PC-3 (cell line): ENCODE data around the gene SH3GL2. TPM values are rescaled to one million over a fixed set of nuclear protein-coding genes. Genes with fewer than 3 reads are reported as not detected.

Source experiments
- ATAC-seq: fragments of 200-7000 bp; cut with Tn5 transposase; 2 replicates; pipeline ENCODE4 v1.9.1; 2020; ENCODE audit warnings: mild to moderate bottlenecking, moderate library complexity
- BruUV-seq: library from RNA; stranded (reverse); fragments of 400-500 nt; replicated peaks from 2 replicates; lab custom pipeline; 2021; lab: Mats Ljungman, UMichigan
- CTCF ChIA-PET: fragments of 300-600 bp; sonication (Branson Sonifier 250); formaldehyde crosslinking; loops from one replicate; lab custom pipeline; 2022; ENCODE audit warnings: antibody characterized with exemption; lab: Charles Lee
- POLR2A ChIA-PET: fragments of 300-600 bp; sonication (Branson Sonifier 250); formaldehyde crosslinking; loops from one replicate; lab custom pipeline; 2022; ENCODE audit warnings: antibody characterized with exemption; ENCODE audit not compliant: unreplicated experiment; lab: Charles Lee
- DNase-seq: peaks from one replicate; pipeline ENCODE4 v3.0.0-alpha.2; 2015
- H2AFZ ChIP-seq: fragments of 300-600 bp; sonication (generic); 2 replicates; pipeline ENCODE4 v1.6.0; 2016; ENCODE audit warnings: antibody characterized with exemption, low read length
- H3F3A ChIP-seq: fragments of 300-600 bp; sonication (generic); one replicate; pipeline ENCODE4 v1.6.0; 2017; ENCODE audit warnings: antibody characterized with exemption, low read length, control low read depth, mild to moderate bottlenecking; ENCODE audit not compliant: unreplicated experiment
- H3K27ac ChIP-seq: fragments of 300-600 bp; sonication (generic); 2 replicates; pipeline ENCODE4 v1.5.1; 2016; ENCODE audit warnings: mild to moderate bottlenecking, low read length
- H3K27me3 ChIP-seq: fragments of 300-600 bp; sonication (generic); 2 replicates; pipeline ENCODE4 v1.6.1; 2016; ENCODE audit warnings: low read length, mixed read lengths
- H3K36me3 ChIP-seq: fragments of 300-600 bp; sonication (generic); 2 replicates; pipeline ENCODE4 v1.6.1; 2016; ENCODE audit warnings: low read depth, mixed run types, low read length, mixed read lengths
- H3K4me1 ChIP-seq: fragments of 300-600 bp; sonication (generic); 2 replicates; pipeline ENCODE4 v1.5.1; 2016; ENCODE audit warnings: low read length; ENCODE audit not compliant: insufficient read depth
- H3K4me2 ChIP-seq: fragments of 300-600 bp; sonication (generic); 2 replicates; pipeline ENCODE4 v1.6.0; 2016; ENCODE audit warnings: low read length
- H3K4me3 ChIP-seq: fragments of 300-600 bp; sonication (generic); 2 replicates; pipeline ENCODE4 v1.5.1; 2016; ENCODE audit warnings: mild to moderate bottlenecking, low read length, mixed read lengths
- H3K79me2 ChIP-seq: fragments of 300-600 bp; sonication (generic); 2 replicates; pipeline ENCODE4 v1.6.1; 2017; ENCODE audit warnings: low read length, mixed read lengths
- H3K9ac ChIP-seq: fragments of 300-600 bp; sonication (generic); 2 replicates; pipeline ENCODE4 v1.6.0; 2016; ENCODE audit warnings: mild to moderate bottlenecking, low read length
- H3K9me2 ChIP-seq: fragments of 300-600 bp; sonication (generic); replicated peaks from 2 replicates; pipeline ENCODE4 v1.6.1; 2016; ENCODE audit warnings: mixed run types, low read length, mixed read lengths
- H3K9me3 ChIP-seq: fragments of 300-600 bp; sonication (generic); 2 replicates; pipeline ENCODE4 v1.6.1; 2016; ENCODE audit warnings: low read length, mixed read lengths
- H4K20me1 ChIP-seq: fragments of 300-600 bp; sonication (generic); 2 replicates; pipeline ENCODE4 v1.6.1; 2016; ENCODE audit warnings: low read length, mixed read lengths
- EZH2 ChIP-seq: fragments of 300-600 bp; sonication (generic); IDR thresholded peaks from one replicate; pipeline ENCODE4 v1.6.1; 2017; ENCODE audit warnings: antibody characterized with exemption, mild to moderate bottlenecking, low read length; ENCODE audit not compliant: unreplicated experiment
- EZH2phosphoT487 ChIP-seq: fragments of 300-600 bp; sonication (generic); IDR thresholded peaks from 2 replicates; pipeline ENCODE4 v1.6.1; 2018; ENCODE audit warnings: mild to moderate bottlenecking, antibody characterized with exemption, low read length, borderline replicate concordance
- intact Hi-C: fragments of 100-400 bp; cut with micrococcal nuclease; formaldehyde crosslinking; loops from 2 replicates; pipeline ENCODE4 v1.9.0; 2023
- total RNA-seq: library from RNA; depleted of rRNA; stranded (reverse); fragments of >200 nt; gene quantifications from 2 replicates; pipeline ENCODE4 v1.2.3, GENCODE V29; 2014
- TF ChIP-seq, protein P1 (sequence below): fragments of 300-600 bp; sonication (generic); conservative IDR thresholded peaks from 2 replicates; pipeline ENCODE4 v1.5.1; 2017; ENCODE audit warnings: antibody characterized with exemption, low read depth, mild to moderate bottlenecking, low read length

Gene SH3GL2
- total RNA-seq, 1 experiment from 2014 or later = 2.9 TPM

DNA sequence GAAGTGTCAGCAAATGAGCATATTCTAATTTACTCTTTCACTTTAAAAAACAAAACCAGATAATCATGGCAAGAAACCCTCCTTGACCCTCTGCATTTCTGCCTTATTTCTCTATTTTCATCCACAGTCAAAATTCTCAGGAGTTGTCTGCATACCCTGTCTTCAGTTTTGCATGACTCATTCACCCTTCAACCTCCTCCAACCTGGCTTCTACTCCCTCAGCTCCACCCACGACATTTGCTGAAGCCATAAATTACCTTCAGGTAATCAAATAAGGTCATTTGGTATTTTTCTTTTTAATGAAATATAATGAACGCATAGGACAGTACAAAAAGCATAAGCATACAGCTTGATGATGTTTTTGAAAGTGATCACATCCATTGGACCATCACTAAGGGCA, 27.8 kb upstream of the SH3GL2 start:
- intact Hi-C loops = no loop called here
- no peaks in the 10 kb centered on the region for H3K9me2 ChIP-seq
- ATAC-seq = no peak

DNA sequence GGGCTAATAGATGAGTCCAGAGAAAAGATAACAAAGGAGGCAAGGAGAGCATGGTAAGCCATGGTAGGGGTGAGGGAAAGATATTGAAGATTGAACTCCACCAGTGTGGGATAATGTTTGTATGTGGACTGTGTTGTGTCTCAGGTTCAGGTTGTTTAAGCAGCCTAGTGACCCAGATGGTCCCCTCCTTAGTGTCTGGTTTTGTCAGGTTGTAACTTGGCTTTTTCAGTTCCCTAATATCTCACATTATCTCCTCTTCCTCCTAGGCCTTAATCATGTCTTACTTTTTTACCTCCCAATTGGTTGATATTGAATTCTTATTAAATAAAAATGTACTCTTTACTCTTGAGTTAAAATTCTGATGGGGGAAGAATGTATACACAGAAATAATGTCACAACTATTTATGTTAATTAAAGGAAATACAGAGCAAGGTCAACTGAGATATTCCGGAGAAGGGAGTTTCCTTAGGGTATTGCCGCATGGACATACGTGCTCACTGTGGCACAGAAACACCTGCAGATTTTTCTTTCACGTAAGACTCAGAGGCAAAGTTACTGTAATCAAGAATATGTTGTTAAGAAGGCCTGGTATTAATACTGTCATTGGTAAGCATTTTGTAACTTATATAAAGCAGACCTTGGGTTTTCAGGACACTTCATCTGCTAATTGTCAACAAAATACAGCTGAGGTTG, 23.4 kb upstream of the SH3GL2 start:
- no TSS peak for BruUV-seq
- Histone ChIP-seq H2AFZ (no peak overlapping the region), H3K36me3 (no peaks in the 10 kb centered on the region), H3K79me2 (no peaks in the 10 kb centered on the region), H3K9ac (no peak overlapping the region), H3K27me3 (no peaks in the 10 kb centered on the region), H3K4me1 (no peaks in the 10 kb centered on the region), H3K9me3 (no peaks in the 10 kb centered on the region), H3K27ac (no peak overlapping the region), H3K4me2 (no peak overlapping the region), H3F3A (no peaks in the 10 kb centered on the region), H3K9me2 (no peaks in the 10 kb centered on the region), H3K4me3 (no peak overlapping the region), H4K20me1 (no peaks in the 10 kb centered on the region)
- ChIA-PET CTCF (no interaction called here), POLR2A (no interaction called here)
- DNase-seq (no peak), ATAC-seq (no peak)
- intact Hi-C loops = no loop called here
- TF ChIP-seq, protein P1, sequence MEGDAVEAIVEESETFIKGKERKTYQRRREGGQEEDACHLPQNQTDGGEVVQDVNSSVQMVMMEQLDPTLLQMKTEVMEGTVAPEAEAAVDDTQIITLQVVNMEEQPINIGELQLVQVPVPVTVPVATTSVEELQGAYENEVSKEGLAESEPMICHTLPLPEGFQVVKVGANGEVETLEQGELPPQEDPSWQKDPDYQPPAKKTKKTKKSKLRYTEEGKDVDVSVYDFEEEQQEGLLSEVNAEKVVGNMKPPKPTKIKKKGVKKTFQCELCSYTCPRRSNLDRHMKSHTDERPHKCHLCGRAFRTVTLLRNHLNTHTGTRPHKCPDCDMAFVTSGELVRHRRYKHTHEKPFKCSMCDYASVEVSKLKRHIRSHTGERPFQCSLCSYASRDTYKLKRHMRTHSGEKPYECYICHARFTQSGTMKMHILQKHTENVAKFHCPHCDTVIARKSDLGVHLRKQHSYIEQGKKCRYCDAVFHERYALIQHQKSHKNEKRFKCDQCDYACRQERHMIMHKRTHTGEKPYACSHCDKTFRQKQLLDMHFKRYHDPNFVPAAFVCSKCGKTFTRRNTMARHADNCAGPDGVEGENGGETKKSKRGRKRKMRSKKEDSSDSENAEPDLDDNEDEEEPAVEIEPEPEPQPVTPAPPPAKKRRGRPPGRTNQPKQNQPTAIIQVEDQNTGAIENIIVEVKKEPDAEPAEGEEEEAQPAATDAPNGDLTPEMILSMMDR = no peak
- TF ChIP-seq EZH2phosphoT487 (no peak), EZH2 (no peak)

More for the DNA sequence above, 27.8 kb upstream of the SH3GL2 start:
- no peak for DNase-seq
- Histone ChIP-seq H3K9ac (no peak overlapping the region), H3K4me2 (no peak overlapping the region), H4K20me1 (no peaks in the 10 kb centered on the region), H2AFZ (no peak overlapping the region), H3K4me1 (no peaks in the 10 kb centered on the region), H3K79me2 (no peaks in the 10 kb centered on the region), H3K27ac (no peak overlapping the region), H3K36me3 (no peaks in the 10 kb centered on the region), H3K27me3 (no peaks in the 10 kb centered on the region), H3K9me3 (no peaks in the 10 kb centered on the region), H3F3A (no peaks in the 10 kb centered on the region), H3K4me3 (no peak overlapping the region)
- ChIA-PET POLR2A (no interaction called here), CTCF (no interaction called here)
- TF ChIP-seq EZH2phosphoT487 (no peak), EZH2 (no peak)
- no TSS peak for BruUV-seq

- no peak for TF ChIP-seq EZH2phosphoT487
- TF ChIP-seq, protein P1 = no peak
- TF ChIP-seq EZH2 = no peak
- CTCF ChIA-PET = no interaction called here
- H3F3A ChIP-seq = no peaks in the 10 kb centered on the region
- no peak overlapping the region for H2AFZ ChIP-seq
- H3K27me3 ChIP-seq = no peaks in the 10 kb centered on the region
- no peak overlapping the region for H3K27ac ChIP-seq
- intact Hi-C loops = no loop called here
- H3K9me2 ChIP-seq = no peaks in the 10 kb centered on the region
- POLR2A ChIA-PET = no interaction called here
- no TSS peak for BruUV-seq
- no peak overlapping the region for H3K4me2 ChIP-seq
- DNase-seq = no peak
- ATAC-seq = no peak
- no peaks in the 10 kb centered on the region for H3K9me3 ChIP-seq
- no peaks in the 10 kb centered on the region for H3K4me1 ChIP-seq
- no peaks in the 10 kb centered on the region for H3K79me2 ChIP-seq
- H4K20me1 ChIP-seq = no peaks in the 10 kb centered on the region
- no peak overlapping the region for H3K9ac ChIP-seq
- H3K36me3 ChIP-seq = no peaks in the 10 kb centered on the region
- H3K4me3 ChIP-seq = no peak overlapping the region
Measured at GRCh38 chr9:17556255-17556654, 22.6 kb upstream of the SH3GL2 start.
